Gastrocnemius medialis (tissue), 4 donors: ENCODE results near the gene PASD1. TPM values are rescaled to one million over a fixed set of nuclear protein-coding genes. Genes with fewer than 3 reads are reported as not detected.
"Not testable (repeated sequence)": the region's sequence is repeated elsewhere in the genome, so short reads cannot be mapped to it uniquely, and the experiment has no call there.

Experiments
- ATAC-seq, 2 donors: fragments of 150-250 bp; one replicate each; pipeline ENCODE4 v1.9.1; 2016
- DNase-seq, 2 donors: peaks; one replicate each; pipeline ENCODE4 v3.0.0-alpha.2; 2019
- H3K27ac ChIP-seq, 4 donors: fragments of 200-600 bp; sonication (generic); 1 replicate in 1 of 4; 2 replicates in 3 of 4; pipeline ENCODE4 v1.5.1; 2016 to 2018; ENCODE audit warnings: mild to moderate bottlenecking in 2 of 4, moderate library complexity in 1 of 4
- H3K27me3 ChIP-seq, 3 donors: fragments of 200-600 bp; sonication (generic) in 2 of 3; 1 replicate in 1 of 3; 2 replicates in 2 of 3; pipeline versions ENCODE4 v1.5.1 to v1.6.0; 2016 to 2019; ENCODE audit warnings: mild to moderate bottlenecking in 1 of 3, moderate library complexity in 1 of 3
- H3K36me3 ChIP-seq, 2 donors: fragments of 200-600 bp; sonication (generic) in 1 of 2; one replicate each; pipeline ENCODE4 v1.5.1; 2017 to 2018
- H3K4me1 ChIP-seq, 2 donors: fragments of 200-600 bp; sonication (generic) in 1 of 2; one replicate each; pipeline ENCODE4 v1.5.1; 2016 to 2017; ENCODE audit warnings: mild to moderate bottlenecking in 2 of 2
- H3K4me3 ChIP-seq, 4 donors: fragments of 200-600 bp; sonication (generic) in 3 of 4; 1 replicate in 1 of 4; 2 replicates in 3 of 4; pipeline ENCODE4 v1.5.1; 2016 to 2019; ENCODE audit warnings: mild to moderate bottlenecking in 2 of 4
- H3K9me3 ChIP-seq, 3 donors: fragments of 200-600 bp; sonication (generic) in 2 of 3; 1 replicate in 1 of 3; 2 replicates in 2 of 3; pipeline ENCODE4 v1.5.1; 2016 to 2019
- POLR2A ChIP-seq, 2 donors: fragments of 450-650 bp; IDR thresholded peaks; one replicate each; pipeline ENCODE4 v1.6.1; 2017; ENCODE audit warnings: antibody characterized with exemption in 2 of 2, mild to moderate bottlenecking in 2 of 2, moderate library complexity in 2 of 2
- in situ Hi-C, 4 donors: fragments of 200-750 bp; cut with MboI; loops; one replicate each; pipeline versions ENCODE4 v1.15.0 to v1.8.0; 2017; ENCODE audit warnings: low sequenced_read_pairs in 4 of 4
- intact Hi-C: fragments of 100-400 bp; cut with DNase I; formaldehyde crosslinking; loops from one replicate; pipeline ENCODE4 v1.15.1; 2023; ENCODE audit warnings: low total_unique reads
- total RNA-seq, 4 donors: library from RNA; depleted of rRNA; stranded (reverse); fragments of >200 nt; gene quantifications; one replicate each; pipeline versions ENCODE4 v1.1.0 to v1.2.3, GENCODE V29; 2016
- TF ChIP-seq, protein P1 (sequence below), 5 experiments: fragments of 450-650 bp in 3 of 5; fragments of 200-600 bp in 2 of 5; sonication (generic) in 2 of 5; IDR thresholded peaks in 4 of 5; conservative IDR thresholded peaks in 1 of 5; 1 replicate in 4 of 5; 2 replicates in 1 of 5; pipeline ENCODE4 v1.5.1; 2016 to 2019; ENCODE audit warnings: antibody characterized with exemption in 5 of 5, mild to moderate bottlenecking in 3 of 5, moderate library complexity in 3 of 5

PASD1 gene
- total RNA-seq, 4 donors from 2014 or later: not detected

GRCh38 chrX:151564035-151564434, 560 bp downstream of the PASD1 start:
- Histone ChIP-seq H3K27ac (no peak overlapping the region), H3K4me1 (no peaks in the 10 kb centered on the region), H3K36me3 (no peaks in the 10 kb centered on the region), H3K27me3 (no peaks in the 10 kb centered on the region), H3K9me3 (no peaks in the 10 kb centered on the region), H3K4me3 (no peak overlapping the region)
- DNase-seq (no peak), ATAC-seq (no peak)
- intact Hi-C loops: no loop called here
- TF ChIP-seq POLR2A (IDR thresholded peaks at IDR 0.05): no peak
- TF ChIP-seq, protein P1, sequence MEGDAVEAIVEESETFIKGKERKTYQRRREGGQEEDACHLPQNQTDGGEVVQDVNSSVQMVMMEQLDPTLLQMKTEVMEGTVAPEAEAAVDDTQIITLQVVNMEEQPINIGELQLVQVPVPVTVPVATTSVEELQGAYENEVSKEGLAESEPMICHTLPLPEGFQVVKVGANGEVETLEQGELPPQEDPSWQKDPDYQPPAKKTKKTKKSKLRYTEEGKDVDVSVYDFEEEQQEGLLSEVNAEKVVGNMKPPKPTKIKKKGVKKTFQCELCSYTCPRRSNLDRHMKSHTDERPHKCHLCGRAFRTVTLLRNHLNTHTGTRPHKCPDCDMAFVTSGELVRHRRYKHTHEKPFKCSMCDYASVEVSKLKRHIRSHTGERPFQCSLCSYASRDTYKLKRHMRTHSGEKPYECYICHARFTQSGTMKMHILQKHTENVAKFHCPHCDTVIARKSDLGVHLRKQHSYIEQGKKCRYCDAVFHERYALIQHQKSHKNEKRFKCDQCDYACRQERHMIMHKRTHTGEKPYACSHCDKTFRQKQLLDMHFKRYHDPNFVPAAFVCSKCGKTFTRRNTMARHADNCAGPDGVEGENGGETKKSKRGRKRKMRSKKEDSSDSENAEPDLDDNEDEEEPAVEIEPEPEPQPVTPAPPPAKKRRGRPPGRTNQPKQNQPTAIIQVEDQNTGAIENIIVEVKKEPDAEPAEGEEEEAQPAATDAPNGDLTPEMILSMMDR (IDR thresholded peaks at IDR 0.05 in 4 of 5, conservative IDR thresholded peaks at IDR 0.05 in 1 of 5): no peak
- in situ Hi-C loops: no loop called here

GRCh38 chrX:151566872-151567271, 3.4 kb downstream of the PASD1 start:
- H3K4me1 ChIP-seq, H3K36me3 ChIP-seq, intact Hi-C loops, in situ Hi-C loops, H3K4me3 ChIP-seq, H3K9me3 ChIP-seq, H3K27me3 ChIP-seq, H3K27ac ChIP-seq, DNase-seq, ATAC-seq: not testable (repeated sequence)

DNA sequence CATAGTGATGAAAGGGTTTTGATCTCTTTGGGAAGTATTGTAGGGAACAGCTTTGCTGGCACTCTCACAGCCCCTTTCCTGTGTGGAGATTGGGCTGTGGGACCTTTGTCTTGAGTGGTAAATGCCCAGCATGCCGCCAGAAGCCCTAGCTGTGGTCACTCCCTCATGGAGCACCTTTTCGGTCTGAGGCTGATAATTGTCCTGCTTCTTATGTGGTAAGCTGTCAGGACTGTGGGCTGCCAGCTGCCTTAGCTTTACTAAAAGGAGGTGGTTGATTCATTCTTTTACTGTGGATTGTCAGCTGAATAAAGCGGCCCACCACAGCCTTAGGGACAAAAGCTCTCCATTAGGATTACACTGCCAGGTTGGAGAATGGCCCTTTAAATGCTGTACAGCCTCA, 7.1 kb downstream of the PASD1 start:
- Histone ChIP-seq H3K36me3 (no peaks in the 10 kb centered on the region), H3K27ac (no peak overlapping the region), H3K4me3 (no peak overlapping the region), H3K4me1 (no peaks in the 10 kb centered on the region), H3K27me3 (no peaks in the 10 kb centered on the region), H3K9me3 (no peaks in the 10 kb centered on the region)
- ATAC-seq (no peak), DNase-seq (no peak)
- intact Hi-C loops (no loop called here), in situ Hi-C loops (no loop called here)
- TF ChIP-seq POLR2A (IDR thresholded peaks at IDR 0.05): no peak
- TF ChIP-seq, protein P1 (IDR thresholded peaks at IDR 0.05 in 4 of 5, conservative IDR thresholded peaks at IDR 0.05 in 1 of 5): no peak

- H3K4me3 ChIP-seq, H3K27ac ChIP-seq, H3K9me3 ChIP-seq, intact Hi-C loops, H3K4me1 ChIP-seq, H3K36me3 ChIP-seq, H3K27me3 ChIP-seq, DNase-seq, ATAC-seq, in situ Hi-C loops: not testable (repeated sequence)
Measured at GRCh38 chrX:151593384-151593783, 29.9 kb downstream of the PASD1 start.

GRCh38 chrX:151596282-151596681, 32.8 kb downstream of the PASD1 start:
- ATAC-seq (no peak), DNase-seq (no peak)
- no peaks in the 10 kb centered on the region for H3K9me3 ChIP-seq
- TF ChIP-seq POLR2A (IDR thresholded peaks at IDR 0.05): no peak
- TF ChIP-seq, protein P1 (IDR thresholded peaks at IDR 0.05 in 4 of 5, conservative IDR thresholded peaks at IDR 0.05 in 1 of 5): no peak
- no peaks in the 10 kb centered on the region for H3K27me3 ChIP-seq
- in situ Hi-C loops: no loop called here
- no peaks in the 10 kb centered on the region for H3K36me3 ChIP-seq
- intact Hi-C loops: no loop called here
- no peak overlapping the region for H3K27ac ChIP-seq
- no peak overlapping the region for H3K4me3 ChIP-seq
- no peaks in the 10 kb centered on the region for H3K4me1 ChIP-seq

DNA sequence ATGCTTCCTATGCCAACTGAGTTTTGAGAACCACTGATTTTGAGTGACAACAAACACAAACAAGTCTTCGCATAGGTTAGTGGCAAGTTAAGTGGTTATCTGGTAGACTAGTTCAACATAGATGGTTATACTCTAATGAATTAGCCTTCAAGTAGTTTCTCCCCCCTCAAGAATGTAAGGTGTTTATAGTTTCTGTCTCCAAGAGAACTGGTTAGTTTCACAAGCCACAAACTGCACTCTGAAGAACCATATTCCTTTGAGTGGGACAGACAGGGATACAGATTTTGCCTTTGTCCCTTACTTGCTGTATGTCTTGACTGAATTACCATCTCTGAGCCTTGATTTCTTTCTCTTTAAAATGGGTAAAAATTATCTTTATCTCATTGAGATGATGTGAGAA, 41.5 kb downstream of the PASD1 start:
- no peaks in the 10 kb centered on the region for H3K27me3 ChIP-seq
- no peak for TF ChIP-seq POLR2A (IDR thresholded peaks at IDR 0.05)
- TF ChIP-seq, protein P1 (IDR thresholded peaks at IDR 0.05 in 4 of 5, conservative IDR thresholded peaks at IDR 0.05 in 1 of 5): no peak
- no peak overlapping the region for H3K27ac ChIP-seq
- no peak for DNase-seq
- no peaks in the 10 kb centered on the region for H3K9me3 ChIP-seq
- intact Hi-C loops (no loop called here), in situ Hi-C loops (no loop called here)
- no peak overlapping the region for H3K4me3 ChIP-seq
- ATAC-seq: no peak
- H3K4me1 ChIP-seq: no peaks in the 10 kb centered on the region
- no peaks in the 10 kb centered on the region for H3K36me3 ChIP-seq
